Endothelial cell of hepatic sinusoid (primary cell): ENCODE results near the gene AGO3.
"Not testable (repeated sequence)": the region's sequence is repeated elsewhere in the genome, so short reads cannot be mapped to it uniquely, and the experiment has no call there.

Experiments
- in situ Hi-C: cut with HindIII; loops from 2 replicates; pipeline ENCODE4 v1.10.0; 2017; ENCODE audit warnings: low sequenced_read_pairs

Gene AGO3

DNA sequence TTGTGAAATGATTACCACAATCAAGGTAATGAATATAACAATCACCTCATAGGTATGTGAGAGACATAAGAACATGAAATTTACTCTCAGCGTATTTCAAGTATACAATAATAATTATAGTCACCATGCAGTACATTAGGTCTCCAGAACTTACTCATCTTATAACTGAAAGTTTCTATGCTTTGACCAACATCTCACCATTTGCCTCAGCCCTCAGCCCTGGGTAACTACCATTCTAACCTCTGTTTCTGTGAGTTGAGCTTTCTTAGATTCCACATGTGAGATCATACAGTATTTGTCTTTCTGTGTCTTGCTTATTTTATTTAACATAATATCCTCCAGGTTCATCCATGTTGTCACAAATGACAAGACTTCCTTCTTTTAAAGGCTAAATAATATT lies 57.3 kb downstream of the AGO3 start:
- in situ Hi-C loops = no loop called here

DNA sequence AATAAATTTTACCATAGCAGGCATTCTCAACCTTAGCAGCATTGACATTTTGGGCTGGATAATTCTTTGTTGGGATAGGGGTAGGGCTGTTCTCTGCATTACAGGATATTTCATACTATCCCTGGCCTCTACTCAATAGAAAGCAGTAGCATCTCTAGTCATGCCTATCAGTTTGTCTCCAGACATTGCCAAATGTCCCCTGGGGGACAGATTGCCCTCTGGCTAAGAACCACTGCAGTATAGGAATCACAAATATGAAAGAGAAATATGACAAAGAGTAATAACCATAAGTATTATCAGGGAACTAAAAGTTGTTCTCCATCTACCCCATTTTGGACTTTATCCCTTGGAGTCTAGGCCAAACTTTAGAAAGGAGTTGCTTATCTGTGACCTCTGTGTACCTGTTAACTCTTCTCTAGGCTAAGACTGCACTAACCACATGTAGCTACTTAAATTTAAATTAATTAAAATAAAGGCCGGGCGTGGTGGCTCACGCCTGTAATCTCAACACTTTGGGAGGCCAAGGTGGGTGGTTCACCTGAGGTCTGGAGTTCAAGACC lies 76.1 kb downstream of the AGO3 start:
- in situ Hi-C loops = no loop called here

DNA sequence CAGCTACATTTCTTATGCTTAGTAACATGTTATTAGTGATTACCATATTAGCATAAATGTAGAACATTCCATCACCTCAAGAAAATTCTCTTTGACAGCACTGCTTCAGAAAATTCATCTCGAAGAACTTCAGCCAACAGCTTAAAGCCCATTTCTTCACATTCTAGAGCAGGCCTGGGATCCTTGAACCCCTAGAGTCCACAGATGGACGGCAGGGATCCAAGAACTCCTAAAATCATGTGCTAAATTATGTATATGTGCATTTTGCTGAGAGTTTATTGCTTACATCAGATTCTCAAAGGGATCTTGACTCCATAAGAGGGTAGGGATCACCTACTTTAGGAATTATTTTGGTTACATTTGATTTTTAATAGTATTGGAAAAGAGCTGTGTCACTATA lies 76.8 kb downstream of the AGO3 start:
- in situ Hi-C loops = no loop called here

- in situ Hi-C loops = no loop called here
Observed at GRCh38 chr1:36008546-36009197, 77.8 kb downstream of the AGO3 start.

- in situ Hi-C loops = no loop called here
Observed at GRCh38 chr1:36014722-36015220, 83.9 kb downstream of the AGO3 start.

- in situ Hi-C loops = no loop called here
Observed at GRCh38 chr1:36016686-36017085, 85.8 kb downstream of the AGO3 start.

DNA sequence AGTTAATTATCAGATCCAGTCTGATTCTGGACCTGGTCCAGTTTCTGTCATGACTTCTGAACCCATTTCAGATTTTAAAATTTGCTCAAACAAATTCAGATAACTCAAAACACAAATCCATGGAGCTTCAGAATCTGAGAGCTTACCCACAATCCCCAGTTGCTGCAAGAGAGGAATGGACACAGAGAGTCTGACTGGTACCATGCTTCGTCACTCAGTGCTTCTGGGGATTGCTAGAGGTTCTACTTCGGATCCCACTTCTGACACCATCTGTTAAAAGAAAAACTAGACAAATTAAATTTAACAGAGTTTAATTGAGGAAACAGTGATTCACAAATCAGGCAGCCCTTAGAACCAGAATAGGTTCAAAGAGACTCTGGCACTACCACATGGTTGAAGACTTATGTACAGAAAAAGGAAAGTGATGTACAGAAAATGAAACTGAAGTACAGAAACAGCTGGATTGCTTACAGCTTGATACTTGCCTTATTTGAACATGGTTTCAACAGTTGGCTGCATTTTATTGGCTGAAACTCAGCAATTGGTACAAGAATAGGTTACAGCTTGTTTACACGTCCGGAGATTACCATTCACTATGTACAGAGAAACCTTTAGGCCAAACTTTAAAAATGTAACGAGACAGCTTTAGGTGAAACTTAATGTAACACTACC lies 92.3 kb downstream of the AGO3 start:
- in situ Hi-C loops = no loop called here

DNA sequence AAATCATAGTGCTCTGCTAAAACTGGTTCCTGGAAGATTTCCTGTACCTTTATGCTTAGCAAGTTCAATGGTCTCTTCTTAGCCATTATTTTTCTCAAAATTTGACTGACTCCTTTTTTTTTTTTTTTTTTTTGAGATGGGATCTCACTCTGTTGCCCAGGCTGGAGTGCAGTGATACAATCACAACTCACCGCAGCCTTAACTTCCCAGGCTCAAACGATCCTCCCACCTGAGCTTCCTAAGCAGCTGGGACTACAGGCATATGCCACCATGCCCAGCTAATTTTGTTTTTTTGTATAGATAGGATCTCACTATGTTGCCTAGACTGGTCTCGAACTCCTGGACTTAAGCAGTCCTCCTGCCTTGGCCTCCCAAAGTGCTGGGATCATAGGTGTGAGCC lies 93.1 kb downstream of the AGO3 start:
- in situ Hi-C loops = not testable (repeated sequence)

DNA sequence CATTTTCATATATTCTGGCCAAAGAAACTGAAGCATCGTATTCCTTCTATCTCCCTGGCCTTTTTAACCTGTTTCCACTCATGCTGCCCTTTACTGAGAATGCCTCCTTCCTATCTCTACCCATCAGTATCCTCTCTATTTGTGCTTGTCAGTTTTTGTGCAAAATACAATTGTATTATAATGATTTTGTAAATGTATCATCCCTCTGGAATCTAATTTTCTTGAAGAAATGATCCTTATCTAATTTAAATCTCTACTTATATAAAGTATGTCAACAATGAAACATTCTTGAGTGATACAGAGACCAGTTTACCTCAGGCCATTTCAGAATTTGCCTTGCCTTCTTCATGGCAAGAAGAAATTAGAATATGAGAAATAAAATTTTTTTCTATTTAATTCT lies 93.9 kb downstream of the AGO3 start:
- in situ Hi-C loops = no loop called here

GRCh38 chr1:36027766-36028165 lies 96.9 kb downstream of the AGO3 start:
- in situ Hi-C loops = no loop called here

- in situ Hi-C loops = no loop called here
Observed at GRCh38 chr1:36031441-36031840, 100.5 kb downstream of the AGO3 start.

DNA sequence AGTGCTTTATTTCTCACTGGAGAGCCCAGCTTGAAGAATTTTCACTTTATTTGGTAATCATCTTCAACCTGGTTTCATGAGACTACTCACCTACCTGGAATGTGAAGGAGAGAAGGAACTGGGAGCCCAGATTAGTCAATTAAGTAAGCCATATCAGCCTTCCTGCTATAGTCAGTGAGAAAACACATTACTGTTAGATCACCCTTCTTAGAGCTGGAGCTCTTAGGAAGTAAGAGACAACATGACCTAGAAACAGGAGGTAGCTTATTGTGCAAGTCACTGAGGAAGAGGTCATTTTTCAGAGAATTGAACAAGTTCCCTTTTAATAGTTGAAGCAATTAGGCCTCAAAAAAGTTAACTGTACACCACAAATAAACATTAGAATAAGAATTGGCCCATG lies 103.8 kb downstream of the AGO3 start:
- in situ Hi-C loops = loop anchor here (5.0 kb wide), 1 partner anchor 57 kb away; no protein-coding TSS in a partner anchor

DNA sequence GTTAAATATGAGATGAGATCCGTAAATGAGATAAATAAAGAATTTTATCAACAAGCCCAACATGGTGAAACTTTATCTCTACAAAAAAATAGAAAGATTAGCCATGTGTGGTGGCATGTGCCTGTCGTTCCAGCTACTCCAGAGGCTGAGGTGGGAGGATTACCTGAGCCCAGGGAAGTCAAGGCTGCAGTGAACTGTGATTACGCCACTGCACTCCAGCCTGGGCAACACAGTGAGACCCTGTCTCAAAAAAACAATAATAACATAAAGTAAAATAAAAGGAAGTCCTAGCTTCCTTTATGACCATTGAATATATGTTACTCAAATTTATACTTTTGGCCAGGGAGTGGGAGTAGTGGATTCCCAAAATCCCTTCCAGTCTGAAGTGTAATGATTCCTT lies 104.2 kb downstream of the AGO3 start:
- in situ Hi-C loops = loop anchor here (5.0 kb wide), 1 partner anchor 58 kb away; no protein-coding TSS in a partner anchor

- in situ Hi-C loops = loop anchor here (5.0 kb wide), 1 partner anchor 77 kb away; no protein-coding TSS in a partner anchor
Observed at GRCh38 chr1:36040238-36040637, 109.3 kb downstream of the AGO3 start.

- in situ Hi-C loops = no loop called here
Observed at GRCh38 chr1:36051821-36052220, 120.9 kb downstream of the AGO3 start.

DNA sequence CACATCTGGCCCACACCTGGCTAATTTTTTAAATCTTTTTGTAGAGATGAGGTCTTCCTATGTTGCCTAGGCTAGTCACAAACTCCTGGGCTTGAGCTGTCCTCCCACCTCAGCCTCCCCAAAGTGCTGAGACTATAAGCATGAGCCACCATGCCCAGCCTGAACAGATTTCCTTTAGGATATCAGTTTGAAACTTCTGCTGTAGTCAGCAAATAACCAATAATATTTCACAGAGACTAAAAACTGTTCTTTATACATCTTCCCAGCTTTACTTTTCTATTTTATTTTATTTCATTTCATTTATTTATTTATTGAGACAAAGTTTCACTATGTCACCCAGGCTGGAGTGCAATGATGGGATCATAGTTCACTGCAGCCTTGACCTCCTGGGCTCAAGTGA lies 123.1 kb downstream of the AGO3 start:
- in situ Hi-C loops = no loop called here

DNA sequence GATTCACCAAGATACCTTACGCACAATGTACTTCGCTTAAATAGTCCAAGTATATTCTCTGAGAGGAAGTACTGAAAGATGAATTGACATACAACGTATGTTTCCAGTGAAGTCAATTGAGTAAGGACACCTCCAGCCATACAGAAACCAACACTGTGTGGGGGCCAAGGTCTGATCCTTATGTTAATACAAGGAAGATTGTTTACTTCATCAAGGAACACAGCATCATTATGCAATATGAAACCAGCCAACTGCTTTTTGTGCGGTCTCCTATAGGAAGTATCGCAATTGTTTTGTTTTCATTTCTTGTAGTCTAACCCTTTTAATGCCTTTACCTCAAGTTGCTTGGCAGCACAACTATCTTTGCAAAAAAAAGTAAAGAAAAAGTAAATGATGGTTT lies 124.8 kb downstream of the AGO3 start:
- in situ Hi-C loops = no loop called here

DNA sequence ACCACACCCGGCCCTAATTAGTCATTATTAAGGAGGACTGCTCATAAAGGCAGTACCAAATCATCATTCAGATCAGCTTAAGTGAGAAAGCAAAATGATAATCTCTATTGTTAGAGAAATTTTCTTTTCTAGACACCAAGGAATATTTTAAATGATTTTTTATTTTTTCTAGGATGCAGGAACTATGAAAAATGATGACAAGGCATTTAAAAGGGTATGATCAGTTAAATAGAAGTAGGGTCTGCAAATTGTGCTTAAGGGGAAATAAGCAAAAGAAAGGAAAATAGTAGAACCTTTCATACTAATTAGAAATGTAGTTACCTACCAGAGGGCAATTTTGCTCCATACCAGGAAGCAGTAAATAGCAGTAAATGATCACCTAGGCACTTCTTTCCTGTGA lies 131.4 kb downstream of the AGO3 start:
- in situ Hi-C loops = no loop called here

DNA sequence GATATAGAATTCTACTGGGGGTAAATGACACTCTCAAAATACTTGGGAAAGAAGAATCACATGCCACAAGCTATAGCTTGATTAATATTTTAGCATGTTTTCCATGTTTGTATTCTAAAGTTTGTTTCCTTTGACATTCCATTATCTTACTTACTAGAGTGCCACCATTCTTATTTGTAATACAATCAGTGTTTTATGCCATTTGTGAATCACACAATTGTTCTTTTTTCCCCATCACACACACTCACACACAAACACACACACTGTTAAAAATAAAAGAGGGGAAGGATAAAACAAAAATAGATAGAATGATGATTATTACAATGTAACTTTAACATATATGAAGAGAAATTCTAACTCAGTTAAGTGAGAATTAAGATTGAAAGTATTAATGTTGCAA lies 137.0 kb downstream of the AGO3 start:
- in situ Hi-C loops = no loop called here

DNA sequence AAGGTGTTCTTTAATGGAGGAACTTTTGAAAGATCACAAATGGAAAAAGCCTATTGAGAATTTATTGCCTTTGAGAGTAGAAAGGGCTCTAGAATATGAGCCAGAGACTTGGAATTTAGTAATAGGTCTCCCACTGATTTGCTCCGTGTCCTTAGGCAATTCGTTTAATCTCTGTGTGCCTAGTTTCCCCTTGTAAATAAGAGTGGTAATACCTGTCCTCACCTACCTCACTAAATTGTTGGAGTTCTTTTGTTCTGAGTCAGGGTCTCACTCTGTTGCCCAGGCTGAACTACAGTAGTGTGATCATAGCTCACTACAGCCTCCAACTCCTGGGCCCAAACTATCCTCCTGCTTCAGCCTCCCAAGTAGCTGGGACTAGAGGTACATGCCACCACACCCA lies 138.0 kb downstream of the AGO3 start:
- in situ Hi-C loops = no loop called here

DNA sequence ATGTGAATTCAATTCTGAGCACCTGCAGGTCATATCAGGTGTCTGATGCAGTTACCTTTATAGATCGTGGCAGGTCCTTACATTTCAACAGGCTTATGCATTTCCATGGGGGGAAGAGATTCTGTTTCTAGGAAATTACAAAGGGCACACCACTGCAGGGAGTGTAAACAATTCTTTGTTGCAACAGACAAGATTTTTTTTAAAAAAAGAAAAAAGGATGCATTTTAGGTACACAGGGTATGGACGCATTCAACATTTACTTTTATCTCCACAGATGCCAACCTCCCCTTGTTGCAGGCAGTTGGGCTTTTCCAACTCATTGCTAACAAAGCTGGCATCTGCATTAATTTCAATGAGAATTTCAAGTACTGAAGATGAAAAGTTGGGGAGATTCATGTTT lies 139.4 kb downstream of the AGO3 start:
- in situ Hi-C loops = no loop called here

DNA sequence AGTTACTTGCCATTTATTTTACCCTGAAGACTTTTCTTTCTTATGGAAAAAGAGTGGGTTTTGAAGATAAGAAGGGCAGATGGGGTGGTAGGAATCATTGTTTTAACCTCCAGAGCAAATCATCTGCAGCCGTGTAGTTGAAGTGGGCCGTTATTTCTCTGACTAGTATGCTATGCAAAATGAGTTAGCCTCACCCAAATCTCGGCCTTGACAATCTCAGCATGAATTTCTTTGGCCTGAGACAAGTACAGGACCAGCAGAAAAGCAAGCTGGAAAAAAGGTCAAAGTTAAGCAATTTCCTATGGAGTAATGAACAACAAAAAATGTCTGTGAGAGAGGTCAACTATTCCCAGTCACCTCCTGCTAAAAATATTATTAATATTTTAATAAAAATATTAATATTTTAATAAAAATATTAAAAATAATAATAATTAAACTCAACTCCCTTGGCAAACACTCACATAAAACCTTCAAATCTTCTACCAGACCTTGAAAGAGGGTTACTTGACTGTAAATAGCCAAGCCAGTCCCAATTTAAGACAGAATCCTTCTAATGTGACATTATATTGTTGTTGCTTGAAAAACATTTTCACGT lies 146.2 kb downstream of the AGO3 start:
- in situ Hi-C loops = no loop called here
